Neural cell (in vitro differentiated cells): ENCODE results near the gene MACO1. TPM values are rescaled to one million over a fixed set of nuclear protein-coding genes. Genes with fewer than 3 reads are reported as not detected.

Experiments
- H2AFZ ChIP-seq: fragments of 200-600, 300-800 bp; sonication (generic), shearing (Covaris generic); 2 replicates; pipeline ENCODE4 v1.6.0; 2014; ENCODE audit warnings: low read depth, mild to moderate bottlenecking, antibody characterized with exemption, low read length, moderate library complexity
- H3F3A ChIP-seq: fragments of 200-600 bp; shearing (Covaris generic); 2 replicates; pipeline ENCODE4 v1.6.1; 2016; ENCODE audit warnings: mild to moderate bottlenecking, moderate library complexity, mixed read lengths, antibody characterized with exemption, low read length; ENCODE audit not compliant: insufficient read depth, poor library complexity, severe bottlenecking
- H3K27ac ChIP-seq: fragments of 200-600, 300-800 bp; sonication (generic), shearing (Covaris generic); 2 replicates; pipeline ENCODE4 v1.5.1; 2014; ENCODE audit warnings: mild to moderate bottlenecking, low read length, moderate library complexity
- H3K27me3 ChIP-seq: fragments of 300-800, 200-600 bp; sonication (generic), shearing (Covaris generic); 2 replicates; pipeline ENCODE4 v1.6.0; 2014; ENCODE audit warnings: mild to moderate bottlenecking, low read depth, low read length, moderate library complexity; ENCODE audit not compliant: insufficient read depth
- H3K36me3 ChIP-seq: fragments of 300-800, 200-600 bp; sonication (generic), shearing (Covaris generic); 2 replicates; pipeline ENCODE4 v1.5.1; 2014; ENCODE audit warnings: mild to moderate bottlenecking, antibody characterized with exemption, low read length, moderate library complexity; ENCODE audit not compliant: insufficient read depth
- H3K4me2 ChIP-seq: fragments of 300-800, 200-600 bp; sonication (generic), shearing (Covaris generic); 2 replicates; pipeline ENCODE4 v1.6.0; 2014; ENCODE audit warnings: mild to moderate bottlenecking, low read length
- H3K4me3 ChIP-seq: fragments of 300-800, 200-600 bp; sonication (generic), shearing (Covaris generic); 2 replicates; pipeline ENCODE4 v1.5.1; 2014; ENCODE audit warnings: mild to moderate bottlenecking, low read length, moderate library complexity
- H3K79me2 ChIP-seq: fragments of 200-600 bp; shearing (Covaris generic); replicated peaks from 2 replicates; pipeline ENCODE4 v1.6.0; 2014; ENCODE audit warnings: mild to moderate bottlenecking, low read length, moderate library complexity; ENCODE audit not compliant: insufficient read depth
- H3K9ac ChIP-seq: fragments of 300-800, 200-600 bp; sonication (generic), shearing (Covaris generic); 2 replicates; pipeline ENCODE4 v1.6.1; 2016; ENCODE audit warnings: mild to moderate bottlenecking, low read length, mixed read lengths
- H3K9me2 ChIP-seq: fragments of 200-600 bp; shearing (Covaris generic); 2 replicates; pipeline ENCODE4 v1.6.1; 2016; ENCODE audit warnings: mild to moderate bottlenecking, low read length, mixed read lengths; ENCODE audit not compliant: insufficient read depth
- H3K9me3 ChIP-seq: fragments of 200-600, 300-800 bp; sonication (generic), shearing (Covaris generic); 2 replicates; pipeline ENCODE4 v1.6.1; 2016; ENCODE audit warnings: mild to moderate bottlenecking, mixed run types, low read length, moderate library complexity, mixed read lengths
- H4K20me1 ChIP-seq: fragments of 200-600 bp; shearing (Covaris generic); 2 replicates; pipeline ENCODE4 v1.6.1; 2016; ENCODE audit warnings: mild to moderate bottlenecking, mixed run types; ENCODE audit not compliant: insufficient read depth
- EP300 ChIP-seq: fragments of 450-650 bp; conservative IDR thresholded peaks from 2 replicates; pipeline ENCODE4 v1.6.1; 2014; ENCODE audit warnings: antibody characterized with exemption, mild to moderate bottlenecking, moderate library complexity; ENCODE audit not compliant: poor library complexity, severe bottlenecking
- EZH2 ChIP-seq: fragments of 200-600, 300-800 bp; shearing (Covaris generic), sonication (generic); IDR thresholded peaks from 2 replicates; pipeline ENCODE4 v1.6.1; 2014; ENCODE audit warnings: antibody characterized with exemption, low read length, borderline replicate concordance, mild to moderate bottlenecking; ENCODE audit not compliant: insufficient read depth, poor library complexity, severe bottlenecking
- MXI1 ChIP-seq: fragments of 450-650 bp; conservative IDR thresholded peaks from 2 replicates; pipeline ENCODE4 v1.6.1; 2014; ENCODE audit warnings: antibody characterized with exemption, mild to moderate bottlenecking; ENCODE audit not compliant: poor library complexity, severe bottlenecking
- POLR2AphosphoS5 ChIP-seq: IDR thresholded peaks from 2 replicates; pipeline ENCODE4 v1.6.1; 2012
- RAD21 ChIP-seq: fragments of 450-650 bp; conservative IDR thresholded peaks from 2 replicates; pipeline ENCODE4 v1.6.1; 2014; ENCODE audit warnings: antibody characterized with exemption, mild to moderate bottlenecking, moderate library complexity
- SMC3 ChIP-seq: fragments of 450-650 bp; conservative IDR thresholded peaks from 2 replicates; pipeline ENCODE4 v1.6.1; 2014; ENCODE audit warnings: antibody characterized with exemption, mild to moderate bottlenecking, moderate library complexity; ENCODE audit not compliant: poor library complexity
- TAF1 ChIP-seq: IDR thresholded peaks from 2 replicates; pipeline ENCODE4 v1.6.1; 2012; ENCODE audit warnings: low read depth
- polyA plus RNA-seq: library from polyadenylated mRNA; depleted of rRNA; stranded (reverse); fragments of >200 nt; gene quantifications from 2 replicates; pipeline ENCODE4 v1.2.3, GENCODE V29; 2014
- TF ChIP-seq, protein P1 (sequence below): IDR thresholded peaks from 2 replicates; pipeline ENCODE4 v1.6.1; 2012; ENCODE audit warnings: borderline replicate concordance
- TF ChIP-seq, protein P2 (sequence below): fragments of 450-650 bp; IDR thresholded peaks from 2 replicates; pipeline ENCODE4 v1.5.1; 2014; ENCODE audit warnings: antibody characterized with exemption, mild to moderate bottlenecking, moderate library complexity; ENCODE audit not compliant: poor library complexity, severe bottlenecking

MACO1 gene
- polyA plus RNA-seq, 1 donor from 2014 or later, result 56.6 TPM

DNA sequence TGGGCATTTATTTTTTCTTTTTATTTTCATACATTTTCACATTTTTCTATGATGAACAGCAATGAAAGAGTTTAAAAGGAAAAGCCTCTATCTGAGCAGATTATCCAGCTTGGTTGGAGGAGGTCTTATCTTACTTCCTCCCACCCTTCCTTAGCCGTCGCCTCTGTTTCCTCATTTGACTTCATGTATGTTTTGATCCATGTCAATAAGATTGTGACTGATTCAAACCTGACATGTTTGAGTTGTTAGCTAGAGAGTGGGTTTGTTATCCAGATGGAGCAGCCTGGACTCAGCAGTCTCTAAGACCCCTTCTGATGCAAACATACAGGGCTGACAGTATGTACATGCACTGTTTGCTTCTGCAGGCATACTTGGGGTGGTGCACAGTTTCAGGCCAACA lies 31.2 kb downstream of the MACO1 start:
- H3K4me2 ChIP-seq, result no peak overlapping the region
- H3K4me3 ChIP-seq, result no peak overlapping the region
- peaks cover 29% of the 10 kb centered on the region for H4K20me1 ChIP-seq
- H3K27me3 ChIP-seq, result no peaks in the 10 kb centered on the region
- H3K36me3 ChIP-seq, result peaks cover 9% of the 10 kb centered on the region
- TF ChIP-seq TAF1 (no peak), EP300 (peak; percentile 31), POLR2AphosphoS5 (peak; percentile 19)
- no peak overlapping the region for H3K27ac ChIP-seq
- H3K9me3 ChIP-seq, result no peaks in the 10 kb centered on the region
- no peaks in the 10 kb centered on the region for H3F3A ChIP-seq
- H3K9me2 ChIP-seq, result no peaks in the 10 kb centered on the region
- peaks cover 27% of the 10 kb centered on the region for H3K79me2 ChIP-seq
- H2AFZ ChIP-seq, result no peak overlapping the region
- no peak overlapping the region for H3K9ac ChIP-seq

DNA sequence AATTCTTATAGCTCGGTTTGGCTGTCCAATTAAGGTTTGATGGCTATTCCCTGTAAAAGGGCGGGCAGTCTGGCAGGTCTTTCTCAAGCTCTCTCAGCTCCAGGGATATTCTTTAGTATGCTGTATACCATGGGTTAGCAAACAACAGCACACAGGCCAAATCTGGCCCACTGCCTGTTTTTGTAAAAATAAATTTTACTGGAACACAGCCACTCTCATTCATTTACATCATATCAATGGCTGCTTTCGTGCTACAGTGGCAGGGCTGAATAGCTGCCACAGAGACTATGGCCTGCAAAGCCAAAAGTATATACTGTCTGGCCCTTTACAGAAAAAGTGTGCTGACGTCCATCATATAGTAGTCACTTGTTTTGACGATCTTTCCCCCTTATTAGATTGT lies 32.0 kb downstream of the MACO1 start:
- TF ChIP-seq TAF1, result no peak
- Histone ChIP-seq H3K4me3 (no peak overlapping the region), H3K36me3 (peaks cover 9% of the 10 kb centered on the region), H2AFZ (no peak overlapping the region), H3K9me2 (no peaks in the 10 kb centered on the region), H3K9ac (no peak overlapping the region), H3K4me2 (no peak overlapping the region), H3K9me3 (no peaks in the 10 kb centered on the region), H4K20me1 (peaks cover 29% of the 10 kb centered on the region), H3K27ac (no peak overlapping the region), H3F3A (no peaks in the 10 kb centered on the region), H3K27me3 (no peaks in the 10 kb centered on the region), H3K79me2 (peaks cover 31% of the 10 kb centered on the region)

DNA sequence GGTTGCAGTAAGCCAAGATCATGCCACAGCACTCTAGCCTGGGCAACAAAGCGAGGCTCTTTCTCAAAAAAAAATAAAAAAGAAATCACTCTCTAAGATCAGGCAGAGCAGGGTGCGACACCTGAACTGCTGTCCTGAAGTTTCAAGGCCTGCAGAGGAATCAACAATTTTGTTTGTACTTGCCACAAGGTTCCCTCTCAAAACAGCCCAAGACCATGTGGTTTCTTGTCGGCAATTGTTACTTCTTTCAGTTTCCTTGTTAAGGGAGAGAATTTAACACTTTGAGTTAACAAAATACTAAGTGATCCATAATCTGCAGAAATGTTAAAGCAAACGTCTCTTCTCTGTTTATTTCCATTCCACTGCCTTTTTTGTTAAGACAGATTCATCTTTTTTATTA lies 36.5 kb downstream of the MACO1 start:
- TF ChIP-seq, protein P1, sequence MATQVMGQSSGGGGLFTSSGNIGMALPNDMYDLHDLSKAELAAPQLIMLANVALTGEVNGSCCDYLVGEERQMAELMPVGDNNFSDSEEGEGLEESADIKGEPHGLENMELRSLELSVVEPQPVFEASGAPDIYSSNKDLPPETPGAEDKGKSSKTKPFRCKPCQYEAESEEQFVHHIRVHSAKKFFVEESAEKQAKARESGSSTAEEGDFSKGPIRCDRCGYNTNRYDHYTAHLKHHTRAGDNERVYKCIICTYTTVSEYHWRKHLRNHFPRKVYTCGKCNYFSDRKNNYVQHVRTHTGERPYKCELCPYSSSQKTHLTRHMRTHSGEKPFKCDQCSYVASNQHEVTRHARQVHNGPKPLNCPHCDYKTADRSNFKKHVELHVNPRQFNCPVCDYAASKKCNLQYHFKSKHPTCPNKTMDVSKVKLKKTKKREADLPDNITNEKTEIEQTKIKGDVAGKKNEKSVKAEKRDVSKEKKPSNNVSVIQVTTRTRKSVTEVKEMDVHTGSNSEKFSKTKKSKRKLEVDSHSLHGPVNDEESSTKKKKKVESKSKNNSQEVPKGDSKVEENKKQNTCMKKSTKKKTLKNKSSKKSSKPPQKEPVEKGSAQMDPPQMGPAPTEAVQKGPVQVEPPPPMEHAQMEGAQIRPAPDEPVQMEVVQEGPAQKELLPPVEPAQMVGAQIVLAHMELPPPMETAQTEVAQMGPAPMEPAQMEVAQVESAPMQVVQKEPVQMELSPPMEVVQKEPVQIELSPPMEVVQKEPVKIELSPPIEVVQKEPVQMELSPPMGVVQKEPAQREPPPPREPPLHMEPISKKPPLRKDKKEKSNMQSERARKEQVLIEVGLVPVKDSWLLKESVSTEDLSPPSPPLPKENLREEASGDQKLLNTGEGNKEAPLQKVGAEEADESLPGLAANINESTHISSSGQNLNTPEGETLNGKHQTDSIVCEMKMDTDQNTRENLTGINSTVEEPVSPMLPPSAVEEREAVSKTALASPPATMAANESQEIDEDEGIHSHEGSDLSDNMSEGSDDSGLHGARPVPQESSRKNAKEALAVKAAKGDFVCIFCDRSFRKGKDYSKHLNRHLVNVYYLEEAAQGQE, result no peak
- TF ChIP-seq SMC3 (no peak), EP300 (no peak), RAD21 (no peak), POLR2AphosphoS5 (no peak), TAF1 (no peak), EZH2 (no peak), MXI1 (no peak)
- TF ChIP-seq, protein P2, sequence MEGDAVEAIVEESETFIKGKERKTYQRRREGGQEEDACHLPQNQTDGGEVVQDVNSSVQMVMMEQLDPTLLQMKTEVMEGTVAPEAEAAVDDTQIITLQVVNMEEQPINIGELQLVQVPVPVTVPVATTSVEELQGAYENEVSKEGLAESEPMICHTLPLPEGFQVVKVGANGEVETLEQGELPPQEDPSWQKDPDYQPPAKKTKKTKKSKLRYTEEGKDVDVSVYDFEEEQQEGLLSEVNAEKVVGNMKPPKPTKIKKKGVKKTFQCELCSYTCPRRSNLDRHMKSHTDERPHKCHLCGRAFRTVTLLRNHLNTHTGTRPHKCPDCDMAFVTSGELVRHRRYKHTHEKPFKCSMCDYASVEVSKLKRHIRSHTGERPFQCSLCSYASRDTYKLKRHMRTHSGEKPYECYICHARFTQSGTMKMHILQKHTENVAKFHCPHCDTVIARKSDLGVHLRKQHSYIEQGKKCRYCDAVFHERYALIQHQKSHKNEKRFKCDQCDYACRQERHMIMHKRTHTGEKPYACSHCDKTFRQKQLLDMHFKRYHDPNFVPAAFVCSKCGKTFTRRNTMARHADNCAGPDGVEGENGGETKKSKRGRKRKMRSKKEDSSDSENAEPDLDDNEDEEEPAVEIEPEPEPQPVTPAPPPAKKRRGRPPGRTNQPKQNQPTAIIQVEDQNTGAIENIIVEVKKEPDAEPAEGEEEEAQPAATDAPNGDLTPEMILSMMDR, result no peak
- Histone ChIP-seq H3K79me2 (peaks cover 54% of the 10 kb centered on the region), H4K20me1 (peaks cover 17% of the 10 kb centered on the region), H3K4me3 (no peak overlapping the region), H3K27ac (no peak overlapping the region), H3K27me3 (no peaks in the 10 kb centered on the region), H3K9me3 (no peaks in the 10 kb centered on the region), H2AFZ (no peak overlapping the region), H3K9ac (no peak overlapping the region), H3K4me2 (no peak overlapping the region), H3K9me2 (no peaks in the 10 kb centered on the region), H3K36me3 (no peaks in the 10 kb centered on the region), H3F3A (no peaks in the 10 kb centered on the region)
